Testis (tissue), 3 donors: ENCODE results near the gene AGPAT2. TPM values are rescaled to one million over a fixed set of nuclear protein-coding genes. Genes with fewer than 3 reads are reported as not detected.
A peak's percentile ranks its signal among the peaks of the same experiment; 100 is the strongest.

Experiments used
- DNase-seq: peaks from one replicate; pipeline ENCODE4 v3.0.0-alpha.2; 2019
- H3K27ac ChIP-seq, 2 donors: fragments of 200-600 bp; sonication (generic); one replicate each; pipeline ENCODE4 v1.5.1; 2019
- H3K27me3 ChIP-seq: fragments of 200-600 bp; sonication (generic); one replicate; pipeline ENCODE4 v1.5.1; 2019
- H3K36me3 ChIP-seq: fragments of 200-600 bp; sonication (generic); one replicate; pipeline ENCODE4 v1.5.1; 2017; ENCODE audit warnings: low read depth; ENCODE audit errors: missing control alignments
- H3K4me1 ChIP-seq: fragments of 200-600 bp; sonication (generic); one replicate; pipeline ENCODE4 v1.5.1; 2019
- H3K4me3 ChIP-seq, 2 donors: fragments of 200-600 bp; sonication (generic); one replicate each; pipeline ENCODE4 v1.5.1; 2017 to 2019
- H3K9me3 ChIP-seq: fragments of 200-600 bp; sonication (generic); one replicate; pipeline ENCODE4 v1.5.1; 2017
- POLR2A ChIP-seq: fragments of 450-650 bp; IDR thresholded peaks from one replicate; pipeline ENCODE4 v1.6.1; 2017; ENCODE audit warnings: antibody characterized with exemption, mild to moderate bottlenecking, moderate library complexity
- WGBS, 2 donors: methylation state at CpG; one replicate each; pipeline ENCODE4 v1.1.5; 2018; 5-methylcytosine and 5-hydroxymethylcytosine counted together
- intact Hi-C: fragments of 100-400 bp; cut with DNase I; formaldehyde crosslinking; loops from one replicate; pipeline ENCODE4 v1.15.1; 2023; ENCODE audit warnings: low total_unique reads
- polyA plus RNA-seq: library from polyadenylated mRNA; stranded (reverse); fragments of 350-450 nt; fragmentation: Illumina TruSeq; extraction: RNeasy Lipid Tissue Mini Kit (QIAGEN cat#74804); gene quantifications from one replicate; pipeline ENCODE4 v1.2.3, GENCODE V29; 2014; ENCODE audit warnings: low read depth, low replicate concordance; ENCODE audit not compliant: insufficient read depth
- total RNA-seq, 2 donors: library from RNA; depleted of rRNA; stranded (reverse); fragments of >200 nt; gene quantifications; one replicate each; pipeline ENCODE4 v1.2.3, GENCODE V29; 2016
- TF ChIP-seq, protein P1 (sequence below), 3 experiments: fragments of 450-650 bp in 2 of 3; fragments of 200-600 bp in 1 of 3; sonication (generic) in 1 of 3; IDR thresholded peaks; one replicate each; pipeline ENCODE4 v1.5.1; 2016 to 2019; ENCODE audit warnings: antibody characterized with exemption in 3 of 3, mild to moderate bottlenecking in 2 of 3, moderate library complexity in 1 of 3

Gene AGPAT2
- total and polyA plus RNA-seq, 3 donors from 2014 or later: 34.2 to 52.7 (median 46.6) TPM

DNA sequence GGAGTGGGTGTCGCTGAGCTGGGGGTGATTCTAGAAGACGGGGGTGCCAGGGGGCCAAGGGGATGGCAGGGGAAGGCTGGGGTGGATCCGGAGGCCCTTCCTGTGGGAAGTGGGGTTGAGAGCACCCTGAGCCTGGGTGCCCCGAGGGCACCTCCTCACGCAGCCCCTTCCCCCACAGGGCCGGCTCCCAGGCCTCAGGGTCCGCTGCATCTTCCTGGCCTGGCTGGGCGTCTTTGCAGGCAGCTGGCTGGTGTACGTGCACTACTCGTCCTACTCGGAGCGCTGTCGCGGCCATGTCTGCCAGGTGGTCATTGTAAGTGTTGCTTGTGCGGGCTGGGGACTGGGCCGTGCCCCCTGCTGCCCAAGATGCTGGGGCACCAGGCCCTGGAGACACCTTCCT is 30.1 kb upstream of the AGPAT2 start:
- TF ChIP-seq POLR2A: no peak
- TF ChIP-seq, protein P1, sequence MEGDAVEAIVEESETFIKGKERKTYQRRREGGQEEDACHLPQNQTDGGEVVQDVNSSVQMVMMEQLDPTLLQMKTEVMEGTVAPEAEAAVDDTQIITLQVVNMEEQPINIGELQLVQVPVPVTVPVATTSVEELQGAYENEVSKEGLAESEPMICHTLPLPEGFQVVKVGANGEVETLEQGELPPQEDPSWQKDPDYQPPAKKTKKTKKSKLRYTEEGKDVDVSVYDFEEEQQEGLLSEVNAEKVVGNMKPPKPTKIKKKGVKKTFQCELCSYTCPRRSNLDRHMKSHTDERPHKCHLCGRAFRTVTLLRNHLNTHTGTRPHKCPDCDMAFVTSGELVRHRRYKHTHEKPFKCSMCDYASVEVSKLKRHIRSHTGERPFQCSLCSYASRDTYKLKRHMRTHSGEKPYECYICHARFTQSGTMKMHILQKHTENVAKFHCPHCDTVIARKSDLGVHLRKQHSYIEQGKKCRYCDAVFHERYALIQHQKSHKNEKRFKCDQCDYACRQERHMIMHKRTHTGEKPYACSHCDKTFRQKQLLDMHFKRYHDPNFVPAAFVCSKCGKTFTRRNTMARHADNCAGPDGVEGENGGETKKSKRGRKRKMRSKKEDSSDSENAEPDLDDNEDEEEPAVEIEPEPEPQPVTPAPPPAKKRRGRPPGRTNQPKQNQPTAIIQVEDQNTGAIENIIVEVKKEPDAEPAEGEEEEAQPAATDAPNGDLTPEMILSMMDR (IDR thresholded peaks at IDR 0.05): no peak
- 67 to 83% methylated on average over 1 to 16 of the region's 16 CpGs for WGBS, 2 donors
- Histone ChIP-seq H3K36me3 (no peaks in the 10 kb centered on the region), H3K9me3 (no peaks in the 10 kb centered on the region), H3K4me1 (peaks cover 20% of the 10 kb centered on the region), H3K4me3 (no peak overlapping the region), H3K27ac (no peak overlapping the region), H3K27me3 (no peaks in the 10 kb centered on the region)
- DNase-seq: no peak
- intact Hi-C loops: no loop called here

DNA sequence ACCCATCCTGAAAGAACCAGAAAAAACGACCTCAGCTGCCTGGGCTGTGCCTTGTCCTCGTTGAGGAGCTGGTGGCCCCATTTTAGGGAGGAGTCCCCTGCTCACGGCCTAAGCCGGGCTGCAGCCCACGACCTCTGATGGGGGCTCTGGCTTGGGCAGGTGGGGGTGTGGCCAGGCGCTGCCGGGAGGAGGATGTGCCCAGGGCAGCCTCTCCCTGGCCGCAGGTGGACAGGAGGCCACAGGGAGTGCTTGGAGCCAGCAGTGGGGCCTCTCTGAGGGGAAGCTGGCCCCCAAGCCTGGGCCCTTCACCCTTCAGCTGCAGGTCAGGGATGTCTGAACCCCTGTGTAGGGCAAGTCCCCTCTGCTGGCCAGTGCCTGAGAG is 27.6 kb upstream of the AGPAT2 start:
- peaks cover 20% of the 10 kb centered on the region for H3K4me1 ChIP-seq
- intact Hi-C loops: no loop called here
- WGBS, 2 donors: 56 to 80% methylated on average over 5 to 8 of the region's 8 CpGs
- DNase-seq: no peak
- H3K36me3 ChIP-seq: no peaks in the 10 kb centered on the region
- no peak for TF ChIP-seq POLR2A
- TF ChIP-seq, protein P1 (IDR thresholded peaks at IDR 0.05): no peak
- no peak overlapping the region for H3K4me3 ChIP-seq
- no peaks in the 10 kb centered on the region for H3K27me3 ChIP-seq
- no peaks in the 10 kb centered on the region for H3K9me3 ChIP-seq
- H3K27ac ChIP-seq: peak overlapping the region in 1 of 2 donors; percentile 15

DNA sequence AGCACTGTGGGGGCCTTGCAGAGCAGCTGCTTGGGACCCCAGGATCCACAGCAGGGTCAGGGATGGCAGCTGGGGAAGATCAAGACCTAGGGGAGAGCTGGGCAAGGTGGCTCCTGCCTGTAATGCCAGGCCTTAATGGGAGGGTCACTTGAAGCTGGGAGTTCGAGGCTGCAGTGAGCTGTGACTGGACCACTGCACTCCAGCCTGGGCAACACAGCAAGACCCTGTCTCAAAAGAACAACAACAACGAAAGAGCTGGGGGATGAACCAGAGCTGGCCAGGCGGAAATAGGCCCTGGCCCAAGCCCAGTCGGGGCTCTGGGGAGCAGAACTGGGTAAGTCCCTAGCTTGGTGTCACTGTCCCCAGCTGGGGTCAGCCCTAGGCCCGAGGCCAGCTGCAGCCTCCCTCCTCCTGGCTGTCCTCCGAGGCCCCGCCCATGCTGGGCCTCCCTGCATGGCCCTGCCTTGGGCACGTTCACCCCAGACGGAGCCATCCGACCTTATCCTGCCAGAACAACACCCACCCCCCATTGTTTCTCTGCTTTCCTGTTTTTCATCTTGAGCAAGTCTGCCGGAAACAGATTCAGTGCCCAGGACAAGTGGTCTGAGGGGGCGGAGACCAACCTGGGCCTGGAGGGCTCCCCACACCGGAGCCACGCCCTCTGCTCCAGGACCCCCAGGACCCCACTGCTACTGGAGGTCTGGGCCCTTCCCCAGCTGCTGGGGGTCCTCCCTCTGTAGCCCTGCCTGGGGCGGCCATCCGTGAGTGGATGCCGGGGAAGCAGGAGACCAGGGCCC is 27.0 kb upstream of the AGPAT2 start:
- H3K36me3 ChIP-seq: no peaks in the 10 kb centered on the region
- TF ChIP-seq, protein P1 (IDR thresholded peaks at IDR 0.05): no peak
- TF ChIP-seq POLR2A: no peak
- peaks cover 20% of the 10 kb centered on the region for H3K4me1 ChIP-seq
- WGBS, 2 donors: 74 to 85% methylated on average over 16 to 17 of the region's 17 CpGs
- intact Hi-C loops: no loop called here
- H3K27ac ChIP-seq: peak overlapping the region in 1 of 2 donors; percentile 15
- H3K27me3 ChIP-seq: no peaks in the 10 kb centered on the region
- no peaks in the 10 kb centered on the region for H3K9me3 ChIP-seq
- H3K4me3 ChIP-seq: no peak overlapping the region
- no peak for DNase-seq

DNA sequence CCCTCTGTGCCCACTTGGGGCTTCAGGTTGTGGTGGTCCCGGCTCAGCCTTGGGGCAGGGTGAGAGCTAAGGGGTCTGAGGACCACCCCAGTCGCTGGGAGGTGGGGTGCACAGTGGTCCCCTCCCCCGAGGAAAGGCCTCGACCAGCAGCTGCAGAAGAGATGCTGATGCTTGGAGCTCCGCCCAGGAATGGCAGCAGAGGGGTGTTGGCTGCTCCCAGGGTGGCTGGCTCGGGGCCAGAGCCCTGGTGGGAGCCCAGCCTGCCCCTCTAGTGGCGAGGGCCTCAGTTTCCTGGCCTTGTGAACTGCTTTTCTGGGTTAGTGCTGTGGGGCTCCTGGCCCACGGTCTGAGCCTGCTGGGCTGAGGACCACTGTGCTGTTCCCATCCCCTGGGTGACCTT is 26.3 kb upstream of the AGPAT2 start:
- Histone ChIP-seq H3K27me3 (no peaks in the 10 kb centered on the region), H3K4me3 (peak overlapping the region in 1 of 2 donors; percentile 70), H3K27ac (no peak overlapping the region), H3K9me3 (no peaks in the 10 kb centered on the region), H3K36me3 (no peaks in the 10 kb centered on the region), H3K4me1 (peaks cover 20% of the 10 kb centered on the region)
- WGBS, 2 donors: 62% methylated on average over 8 of the region's 8 CpGs; no CpG with 5 or more reads in 1 of the 2 donors
- no peak for TF ChIP-seq POLR2A
- TF ChIP-seq, protein P1 (IDR thresholded peaks at IDR 0.05): no peak
- intact Hi-C loops: no loop called here
- no peak for DNase-seq
